A673 (cell line): ENCODE data around the gene SP2. TPM values are rescaled to one million over a fixed set of nuclear protein-coding genes. Genes with fewer than 3 reads are reported as not detected.

ENCODE experiments used
- BruUV-seq: library from RNA; stranded (reverse); fragments of 400-500 nt; replicated peaks from 2 replicates; lab custom pipeline; 2021; lab: Mats Ljungman, UMichigan
- CTCF ChIA-PET: fragments of 300-600 bp; sonication (Branson Sonifier 250); formaldehyde crosslinking; loops from one replicate; lab custom pipeline; 2022; ENCODE audit warnings: antibody characterized with exemption; lab: Charles Lee
- POLR2A ChIA-PET: fragments of 300-600 bp; sonication (Branson Sonifier 250); formaldehyde crosslinking; loops from one replicate; lab custom pipeline; 2022; ENCODE audit warnings: antibody characterized with exemption; ENCODE audit not compliant: low non-redundant PET; lab: Charles Lee
- DNase-seq: peaks from one replicate; pipeline ENCODE4 v3.0.0-alpha.2; 2015; ENCODE audit warnings: low spot score
- H3K27ac ChIP-seq: fragments of 200-600 bp; sonication (generic); 2 replicates; pipeline ENCODE4 v1.5.1; 2016; ENCODE audit warnings: mixed run types, low read depth, mild to moderate bottlenecking, mixed read lengths, antibody characterized with exemption, low read length; ENCODE audit not compliant: poor library complexity, severe bottlenecking
- H3K27me3 ChIP-seq: fragments of 200-600 bp; sonication (generic); replicated peaks from 2 replicates; pipeline ENCODE4 v1.6.1; 2017; ENCODE audit warnings: mixed run types, low read depth, mild to moderate bottlenecking, mixed read lengths, antibody characterized with exemption, low read length; ENCODE audit not compliant: insufficient read depth, poor library complexity
- H3K36me3 ChIP-seq: fragments of 200-600 bp; sonication (generic); 2 replicates; pipeline ENCODE4 v1.6.1; 2016; ENCODE audit warnings: mixed run types, mild to moderate bottlenecking, mixed read lengths, antibody characterized with exemption, low read length; ENCODE audit not compliant: insufficient read depth, poor library complexity, severe bottlenecking
- H3K4me1 ChIP-seq: fragments of 200-600 bp; sonication (generic); 2 replicates; pipeline ENCODE4 v1.6.1; 2017; ENCODE audit warnings: mixed run types, mild to moderate bottlenecking, mixed read lengths, antibody characterized with exemption, low read length; ENCODE audit not compliant: insufficient read depth, poor library complexity, severe bottlenecking
- H3K4me3 ChIP-seq: fragments of 200-600 bp; sonication (generic); 2 replicates; pipeline ENCODE4 v1.5.1; 2016; ENCODE audit warnings: low read depth, mixed run types, mild to moderate bottlenecking, mixed read lengths, low read length; ENCODE audit not compliant: poor library complexity, severe bottlenecking
- H3K9me3 ChIP-seq: fragments of 200-600 bp; sonication (generic); 2 replicates; pipeline ENCODE4 v1.6.1; 2016; ENCODE audit warnings: mixed run types, low read depth, mild to moderate bottlenecking, mixed read lengths, antibody characterized with exemption, low read length; ENCODE audit not compliant: poor library complexity, severe bottlenecking
- EZH2 ChIP-seq: fragments of 200-600 bp; sonication (generic); IDR thresholded peaks from 2 replicates; pipeline ENCODE4 v1.6.1; 2017; ENCODE audit warnings: borderline replicate concordance, low read depth, mild to moderate bottlenecking, mixed read lengths, antibody characterized with exemption, low read length; ENCODE audit not compliant: poor library complexity, severe bottlenecking
- intact Hi-C: fragments of 100-400 bp; cut with micrococcal nuclease; formaldehyde crosslinking; loops from one replicate; pipeline ENCODE4 v1.10.0; 2022; ENCODE audit not compliant: unreplicated experiment
- total RNA-seq: library from RNA; stranded (reverse); gene quantifications from 2 replicates; pipeline ENCODE4 v1.2.3, GENCODE V29; 2021
- TF ChIP-seq, protein P1 (sequence below): fragments of 300-800, 200-600 bp; sonication (generic); conservative IDR thresholded peaks from 2 replicates; pipeline ENCODE4 v1.5.1; 2017; ENCODE audit warnings: low read depth, mild to moderate bottlenecking, antibody characterized with exemption, low read length, moderate library complexity, mixed read lengths

SP2 gene
- total RNA-seq, 1 experiment from 2014 or later, result 19.5 TPM

DNA sequence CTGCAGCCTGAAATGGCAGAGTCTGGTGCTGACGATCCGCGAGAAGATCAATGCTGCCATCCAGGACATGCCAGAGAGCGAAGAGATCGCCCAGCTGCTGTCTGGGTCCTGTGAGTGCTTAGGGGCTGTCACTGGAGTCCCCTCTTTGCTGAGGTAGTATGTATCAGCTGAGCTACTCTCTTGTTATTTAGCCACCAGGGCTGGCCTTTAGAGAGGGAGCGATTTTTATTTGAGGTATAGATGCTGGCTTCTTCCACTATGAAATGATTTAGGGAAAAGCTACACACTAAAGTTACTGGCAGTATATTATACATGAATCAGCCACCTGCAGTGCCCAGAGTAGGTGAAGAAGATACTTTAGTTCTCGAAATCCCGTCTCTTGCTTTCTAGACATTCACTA, 77.5 kb downstream of the SP2 start:
- no peak for DNase-seq
- Histone ChIP-seq H3K36me3 (peaks cover 47% of the 10 kb centered on the region), H3K27me3 (no peaks in the 10 kb centered on the region), H3K4me1 (peaks cover 8% of the 10 kb centered on the region), H3K27ac (no peak overlapping the region), H3K4me3 (no peak overlapping the region), H3K9me3 (no peaks in the 10 kb centered on the region)
- no peak for TF ChIP-seq EZH2
- TF ChIP-seq, protein P1, sequence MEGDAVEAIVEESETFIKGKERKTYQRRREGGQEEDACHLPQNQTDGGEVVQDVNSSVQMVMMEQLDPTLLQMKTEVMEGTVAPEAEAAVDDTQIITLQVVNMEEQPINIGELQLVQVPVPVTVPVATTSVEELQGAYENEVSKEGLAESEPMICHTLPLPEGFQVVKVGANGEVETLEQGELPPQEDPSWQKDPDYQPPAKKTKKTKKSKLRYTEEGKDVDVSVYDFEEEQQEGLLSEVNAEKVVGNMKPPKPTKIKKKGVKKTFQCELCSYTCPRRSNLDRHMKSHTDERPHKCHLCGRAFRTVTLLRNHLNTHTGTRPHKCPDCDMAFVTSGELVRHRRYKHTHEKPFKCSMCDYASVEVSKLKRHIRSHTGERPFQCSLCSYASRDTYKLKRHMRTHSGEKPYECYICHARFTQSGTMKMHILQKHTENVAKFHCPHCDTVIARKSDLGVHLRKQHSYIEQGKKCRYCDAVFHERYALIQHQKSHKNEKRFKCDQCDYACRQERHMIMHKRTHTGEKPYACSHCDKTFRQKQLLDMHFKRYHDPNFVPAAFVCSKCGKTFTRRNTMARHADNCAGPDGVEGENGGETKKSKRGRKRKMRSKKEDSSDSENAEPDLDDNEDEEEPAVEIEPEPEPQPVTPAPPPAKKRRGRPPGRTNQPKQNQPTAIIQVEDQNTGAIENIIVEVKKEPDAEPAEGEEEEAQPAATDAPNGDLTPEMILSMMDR, result no peak
- no TSS peak for BruUV-seq
- ChIA-PET CTCF (no interaction called here), POLR2A (no interaction called here)
- intact Hi-C loops, result no loop called here

GRCh38 chr17:47975189-47975822, 79.3 kb downstream of the SP2 start:
- peaks cover 64% of the 10 kb centered on the region for H3K36me3 ChIP-seq
- ChIA-PET CTCF (no interaction called here), POLR2A (no interaction called here)
- H3K4me3 ChIP-seq, result no peak overlapping the region
- no peak overlapping the region for H3K27ac ChIP-seq
- TF ChIP-seq, protein P1, result no peak
- TF ChIP-seq EZH2, result no peak
- no TSS peak for BruUV-seq
- no peak for DNase-seq
- H3K4me1 ChIP-seq, result peaks cover 7% of the 10 kb centered on the region
- H3K27me3 ChIP-seq, result no peaks in the 10 kb centered on the region
- intact Hi-C loops, result no loop called here
- H3K9me3 ChIP-seq, result no peaks in the 10 kb centered on the region

GRCh38 chr17:47975823-47976205, 79.8 kb downstream of the SP2 start:
- ChIA-PET CTCF (interaction anchor here (0.6 kb wide), 1 partner anchor 21 kb away, joined by 5 read pairs; no protein-coding TSS in a partner anchor), POLR2A (no interaction called here)
- H3K36me3 ChIP-seq, result peaks cover 69% of the 10 kb centered on the region
- TF ChIP-seq EZH2, result no peak
- TF ChIP-seq, protein P1, result no peak
- H3K4me3 ChIP-seq, result no peak overlapping the region
- intact Hi-C loops, result no loop called here
- peaks cover 5% of the 10 kb centered on the region for H3K4me1 ChIP-seq
- H3K27ac ChIP-seq, result no peak overlapping the region
- H3K27me3 ChIP-seq, result no peaks in the 10 kb centered on the region
- no peak for DNase-seq
- no peaks in the 10 kb centered on the region for H3K9me3 ChIP-seq
- no TSS peak for BruUV-seq
